GM18951 (cell line): ENCODE results near the gene NPR2.

Source experiments
- POLR2A ChIP-seq: IDR thresholded peaks from 4 replicates; pipeline ENCODE4 v1.6.1; 2011; ENCODE audit warnings: mild to moderate bottlenecking; ENCODE audit not compliant: insufficient read length, insufficient read depth; ENCODE audit errors: extremely low read depth
- in situ Hi-C: fragments of 300-500 bp; cut with MboI; formaldehyde crosslinking; loops from one replicate; pipeline ENCODE4 v1.12.0; 2022; ENCODE audit warnings: low sequenced_read_pairs, mixed read lengths, inconsistent platforms; ENCODE audit not compliant: unreplicated experiment

The NPR2 gene

GRCh38 chr9:35852267-35852815, 61.0 kb downstream of the NPR2 start:
- TF ChIP-seq POLR2A = no peak
- in situ Hi-C loops = no loop called here

- in situ Hi-C loops = no loop called here
These were observed 61.8 kb downstream of the NPR2 start for GRCh38 chr9:35852876-35853865.

GRCh38 chr9:35854091-35854762, 62.8 kb downstream of the NPR2 start:
- in situ Hi-C loops = no loop called here
- no peak for TF ChIP-seq POLR2A

More at GRCh38 chr9:35852876-35853865, 61.8 kb downstream of the NPR2 start:
- TF ChIP-seq POLR2A = no peak

DNA sequence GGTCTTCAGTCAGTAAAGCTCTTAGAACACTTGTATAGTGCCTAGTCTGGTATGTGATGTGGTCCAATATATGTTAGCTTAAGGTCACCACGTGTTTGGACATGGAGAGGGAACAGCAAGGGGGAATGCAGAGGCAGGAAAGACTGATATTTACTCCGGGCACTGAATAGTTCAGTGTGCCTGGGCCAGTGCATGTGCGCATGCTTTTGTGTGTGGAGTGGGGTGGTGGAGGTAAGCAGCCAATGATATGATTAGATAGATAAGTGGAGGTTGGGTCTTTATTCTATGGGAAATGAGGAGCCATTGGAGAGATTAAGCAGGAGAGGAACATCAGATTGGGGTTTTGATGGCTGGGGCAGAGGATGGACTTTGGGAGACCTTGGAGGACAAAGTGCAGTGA, 64.8 kb downstream of the NPR2 start:
- in situ Hi-C loops = no loop called here
- no peak for TF ChIP-seq POLR2A

DNA sequence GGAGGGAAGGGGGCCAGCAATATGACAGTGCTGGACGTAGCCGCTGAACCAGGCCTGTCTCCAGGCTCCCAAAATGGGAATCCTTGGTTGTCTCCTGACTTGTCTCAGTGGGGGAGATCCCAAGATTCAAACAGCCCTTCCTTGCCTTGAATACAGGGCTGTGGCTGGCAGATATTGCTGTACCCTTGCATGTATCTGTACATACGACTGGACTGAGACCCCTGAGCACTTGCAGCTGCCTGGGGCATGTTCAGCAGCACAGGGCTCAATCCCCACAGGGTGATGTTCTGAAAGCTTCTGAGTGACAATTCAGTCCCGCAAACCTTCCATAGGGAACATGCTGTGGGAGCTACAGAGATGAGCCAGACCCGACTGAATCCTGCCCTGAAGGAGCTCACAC, 65.5 kb downstream of the NPR2 start:
- no peak for TF ChIP-seq POLR2A
- in situ Hi-C loops = no loop called here

GRCh38 chr9:35858458-35858857, 67.1 kb downstream of the NPR2 start:
- no peak for TF ChIP-seq POLR2A
- in situ Hi-C loops = no loop called here
